CD4-positive, alpha-beta T cell (primary cell): Measurements from ENCODE around the gene PDE10A. TPM values are rescaled to one million over a fixed set of nuclear protein-coding genes. Genes with fewer than 3 reads are reported as not detected.

Source experiments
- ATAC-seq: fragments of 200-7000 bp; cut with Tn5 transposase; one replicate; pipeline ENCODE4 v1.10.0; 2022; ENCODE audit warnings: mild to moderate bottlenecking; ENCODE audit not compliant: poor library complexity
- CTCF ChIA-PET: fragments of 350-600 bp; sonication (Branson Sonifier 250); formaldehyde crosslinking; loops from one replicate; lab custom pipeline; 2021; ENCODE audit warnings: antibody characterized with exemption, inconsistent platforms; lab: Charles Lee
- POLR2A ChIA-PET: fragments of 350-600 bp; sonication (Branson Sonifier 250); formaldehyde crosslinking; loops from one replicate; lab custom pipeline; 2021; ENCODE audit warnings: antibody characterized with exemption, inconsistent platforms; lab: Charles Lee
- DNase-seq, 14 experiments: peaks; one replicate each; pipeline ENCODE4 v3.0.0-alpha.2; 2013 to 2020; ENCODE audit warnings: mixed read lengths in 2 of 14
- H3K27ac ChIP-seq, 2 donors: one replicate each; pipeline versions ENCODE4 v1.5.1 to v1.7.0; 2013; ENCODE audit warnings: low read length in 2 of 2, low read depth in 1 of 2, mild to moderate bottlenecking in 1 of 2
- H3K27me3 ChIP-seq, 2 experiments: 1 replicate in 1 of 2; 2 replicates in 1 of 2; pipeline versions ENCODE4 v1.6.1 to v1.7.0; 2013; ENCODE audit warnings: low read length in 2 of 2, control low read depth in 1 of 2, mild to moderate bottlenecking in 1 of 2, moderate library complexity in 1 of 2; ENCODE audit not compliant: insufficient read depth in 2 of 2, control insufficient read depth in 1 of 2
- H3K36me3 ChIP-seq: one replicate; pipeline ENCODE4 v1.6.1; 2013; ENCODE audit warnings: low read length, control low read depth; ENCODE audit not compliant: insufficient read depth
- H3K4me1 ChIP-seq: one replicate; pipeline ENCODE4 v1.6.1; 2013; ENCODE audit warnings: low read length, control low read depth; ENCODE audit not compliant: insufficient read depth
- H3K4me3 ChIP-seq: one replicate; pipeline ENCODE4 v1.5.1; 2013; ENCODE audit warnings: mild to moderate bottlenecking, low read length, moderate library complexity
- H3K9me3 ChIP-seq, 2 experiments: 1 replicate in 1 of 2; 2 replicates in 1 of 2; pipeline versions ENCODE4 v1.6.1 to v1.7.0; 2013; ENCODE audit warnings: low read length in 2 of 2, mild to moderate bottlenecking in 2 of 2, control low read depth in 1 of 2, moderate library complexity in 1 of 2; ENCODE audit not compliant: control insufficient read depth in 1 of 2, insufficient read depth in 1 of 2
- H3K27ac Mint-ChIP-seq: one replicate; pipeline ENCODE4 v1.8.0; 2020; ENCODE audit warnings: mixed read lengths
- H3K27me3 Mint-ChIP-seq: one replicate; pipeline ENCODE4 v1.8.0; 2021; ENCODE audit warnings: mixed read lengths
- H3K36me3 Mint-ChIP-seq: one replicate; pipeline ENCODE4 v1.8.0; 2021; ENCODE audit warnings: low read depth, mixed read lengths
- H3K4me1 Mint-ChIP-seq: one replicate; pipeline ENCODE4 v1.8.0; 2021; ENCODE audit warnings: low read depth, mixed read lengths
- H3K4me3 Mint-ChIP-seq: one replicate; pipeline ENCODE4 v1.8.0; 2020; ENCODE audit warnings: mild to moderate bottlenecking, mixed read lengths
- H3K9me3 Mint-ChIP-seq: one replicate; pipeline ENCODE4 v1.8.0; 2020; ENCODE audit warnings: mixed read lengths
- intact Hi-C, 2 experiments: fragments of 100-400 bp; cut with DNase I in 1 of 2; cut with micrococcal nuclease in 1 of 2; formaldehyde crosslinking; loops; one replicate each; pipeline versions ENCODE4 v1.15.1 to v1.9.0; 2023 to 2025; cut with DNase I, micrococcal nuclease
- total RNA-seq, 174 experiments: library from RNA in 2 of 174; stranded (reverse) in 2 of 174; gene quantifications; one replicate each; pipeline ENCODE4 v1.2.3 and lab custom pipeline; 2021 to 2026
- TF ChIP-seq, protein P1 (sequence below): fragments of 200-600 bp; IDR thresholded peaks from one replicate; pipeline ENCODE4 v1.8.0; 2022; ENCODE audit warnings: antibody characterized with exemption, mild to moderate bottlenecking

PDE10A gene
- total RNA-seq, 2 experiments from 2014 or later: not detected

DNA sequence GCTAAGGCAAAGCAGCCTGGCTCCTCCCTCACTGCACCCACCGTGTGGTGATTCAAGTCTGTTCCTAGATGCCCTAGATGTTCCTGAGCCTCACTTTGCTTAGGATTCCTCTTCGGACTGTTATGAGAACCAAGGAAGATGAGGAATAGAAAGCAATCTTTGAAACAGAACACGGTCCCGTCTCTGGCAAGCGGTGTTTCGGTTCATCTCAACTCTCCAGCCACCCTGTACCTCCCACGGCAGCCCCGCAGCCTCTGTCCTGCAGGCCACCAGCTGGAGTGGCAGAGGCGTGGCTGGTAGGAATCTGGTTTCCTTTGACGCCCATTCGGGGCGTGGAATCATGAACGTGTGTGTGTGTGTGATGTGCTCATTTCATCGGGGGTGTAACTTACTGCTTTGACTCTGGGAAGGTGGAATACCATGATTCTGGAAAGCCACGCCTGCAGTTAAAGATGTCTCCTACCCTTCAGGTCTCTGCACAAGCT, 21.3 kb downstream of the PDE10A start:
- CTCF ChIA-PET: no interaction called here
- H3K4me1 Mint-ChIP-seq: no peaks in the 10 kb centered on the region
- TF ChIP-seq, protein P1, sequence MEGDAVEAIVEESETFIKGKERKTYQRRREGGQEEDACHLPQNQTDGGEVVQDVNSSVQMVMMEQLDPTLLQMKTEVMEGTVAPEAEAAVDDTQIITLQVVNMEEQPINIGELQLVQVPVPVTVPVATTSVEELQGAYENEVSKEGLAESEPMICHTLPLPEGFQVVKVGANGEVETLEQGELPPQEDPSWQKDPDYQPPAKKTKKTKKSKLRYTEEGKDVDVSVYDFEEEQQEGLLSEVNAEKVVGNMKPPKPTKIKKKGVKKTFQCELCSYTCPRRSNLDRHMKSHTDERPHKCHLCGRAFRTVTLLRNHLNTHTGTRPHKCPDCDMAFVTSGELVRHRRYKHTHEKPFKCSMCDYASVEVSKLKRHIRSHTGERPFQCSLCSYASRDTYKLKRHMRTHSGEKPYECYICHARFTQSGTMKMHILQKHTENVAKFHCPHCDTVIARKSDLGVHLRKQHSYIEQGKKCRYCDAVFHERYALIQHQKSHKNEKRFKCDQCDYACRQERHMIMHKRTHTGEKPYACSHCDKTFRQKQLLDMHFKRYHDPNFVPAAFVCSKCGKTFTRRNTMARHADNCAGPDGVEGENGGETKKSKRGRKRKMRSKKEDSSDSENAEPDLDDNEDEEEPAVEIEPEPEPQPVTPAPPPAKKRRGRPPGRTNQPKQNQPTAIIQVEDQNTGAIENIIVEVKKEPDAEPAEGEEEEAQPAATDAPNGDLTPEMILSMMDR: no peak
- peaks cover 11% of the 10 kb centered on the region for H3K27me3 Mint-ChIP-seq
- no peak overlapping the region for H3K4me3 Mint-ChIP-seq
- Histone ChIP-seq H3K27ac (no peak overlapping the region), H3K4me1 (no peaks in the 10 kb centered on the region), H3K4me3 (no peak overlapping the region), H3K27me3 (no peaks in the 10 kb centered on the region), H3K36me3 (no peaks in the 10 kb centered on the region), H3K9me3 (peaks cover 0 to 12% of the 10 kb centered on the region in 2 experiments)
- ATAC-seq (no peak), DNase-seq (no peak)
- H3K27ac Mint-ChIP-seq: no peak overlapping the region
- intact Hi-C loops: no loop called here
- H3K36me3 Mint-ChIP-seq: no peaks in the 10 kb centered on the region
- POLR2A ChIA-PET: no interaction called here
- peaks cover 2% of the 10 kb centered on the region for H3K9me3 Mint-ChIP-seq

DNA sequence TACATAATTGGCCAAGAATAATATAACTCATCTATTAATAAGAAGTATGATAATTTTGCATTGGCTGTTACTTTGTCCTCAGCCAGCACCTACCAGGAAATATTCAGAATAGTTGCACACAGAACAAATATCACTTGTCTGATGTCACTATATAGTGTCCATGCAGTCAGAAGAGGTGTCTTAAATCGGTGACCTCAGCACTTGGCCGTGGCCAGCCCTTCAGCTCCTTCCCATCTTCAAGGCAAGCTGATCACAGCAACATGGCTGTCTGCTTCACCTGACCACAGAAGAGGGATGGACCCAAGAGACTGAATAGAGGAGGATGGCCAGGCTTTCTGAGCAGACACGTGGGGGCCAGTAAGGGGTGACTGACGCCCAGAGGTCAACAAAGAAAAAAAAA, 22.2 kb downstream of the PDE10A start:
- Histone ChIP-seq H3K9me3 (peaks cover 0 to 12% of the 10 kb centered on the region in 2 experiments), H3K27me3 (no peaks in the 10 kb centered on the region), H3K27ac (no peak overlapping the region), H3K4me3 (no peak overlapping the region), H3K36me3 (no peaks in the 10 kb centered on the region), H3K4me1 (no peaks in the 10 kb centered on the region)
- peaks cover 1% of the 10 kb centered on the region for H3K9me3 Mint-ChIP-seq
- ChIA-PET POLR2A (no interaction called here), CTCF (no interaction called here)
- DNase-seq (no peak), ATAC-seq (no peak)
- TF ChIP-seq, protein P1: no peak
- no peak overlapping the region for H3K27ac Mint-ChIP-seq
- no peaks in the 10 kb centered on the region for H3K36me3 Mint-ChIP-seq
- H3K4me1 Mint-ChIP-seq: no peaks in the 10 kb centered on the region
- H3K4me3 Mint-ChIP-seq: no peak overlapping the region
- intact Hi-C loops: no loop called here
- H3K27me3 Mint-ChIP-seq: peaks cover 13% of the 10 kb centered on the region

DNA sequence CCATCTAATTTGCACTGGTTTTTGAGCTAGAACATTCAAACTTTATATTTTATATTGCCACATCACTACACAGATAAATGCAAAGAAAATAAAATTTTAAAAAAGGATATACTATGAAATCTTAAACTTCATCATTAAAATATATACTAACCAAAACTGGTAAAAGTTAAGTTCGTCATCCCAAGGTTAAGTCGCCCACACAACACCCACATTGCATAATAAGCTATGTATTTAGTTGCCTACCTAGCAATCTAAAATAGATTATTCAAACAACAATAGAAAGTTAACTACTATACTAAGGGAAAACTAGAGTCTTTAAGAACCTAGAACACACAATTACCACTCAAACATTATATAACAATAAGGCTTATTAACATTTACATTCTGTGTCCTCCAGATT, 24.5 kb downstream of the PDE10A start:
- no peak overlapping the region for H3K4me3 Mint-ChIP-seq
- Histone ChIP-seq H3K4me3 (no peak overlapping the region), H3K27ac (no peak overlapping the region), H3K36me3 (no peaks in the 10 kb centered on the region), H3K4me1 (no peaks in the 10 kb centered on the region), H3K27me3 (no peaks in the 10 kb centered on the region), H3K9me3 (peaks cover 0 to 8% of the 10 kb centered on the region in 2 experiments)
- ATAC-seq: no peak
- intact Hi-C loops: no loop called here
- H3K27me3 Mint-ChIP-seq: peaks cover 20% of the 10 kb centered on the region
- ChIA-PET POLR2A (no interaction called here), CTCF (interaction anchor here (0.9 kb wide), 1 partner anchor 230 kb away, joined by 3 read pairs; no protein-coding TSS in a partner anchor)
- H3K27ac Mint-ChIP-seq: no peak overlapping the region
- H3K36me3 Mint-ChIP-seq: no peaks in the 10 kb centered on the region
- no peaks in the 10 kb centered on the region for H3K4me1 Mint-ChIP-seq
- TF ChIP-seq, protein P1: no peak
- DNase-seq: no peak
- H3K9me3 Mint-ChIP-seq: no peaks in the 10 kb centered on the region
